Left renal cortex interstitium (tissue), 4 donors: ENCODE measurements around the gene SPEF2. TPM values are rescaled to one million over a fixed set of nuclear protein-coding genes. Genes with fewer than 3 reads are reported as not detected.
"Not testable (repeated sequence)": the region's sequence is repeated elsewhere in the genome, so short reads cannot be mapped to it uniquely, and the experiment has no call there.

Experiments
- DNase-seq, 4 donors: peaks; one replicate each; pipeline ENCODE4 v3.0.0-alpha.2; 2013; ENCODE audit warnings: low read depth in 4 of 4, low spot score in 2 of 4, missing footprints in 1 of 4
- polyA plus RNA-seq, 4 donors: library from polyadenylated mRNA; unstranded; fragments of 120-200 nt; gene quantifications; one replicate each; pipeline ENCODE4 v1.2.1, GENCODE V29; 2013; ENCODE audit not compliant: insufficient read length in 4 of 4

SPEF2 gene
- polyA plus RNA-seq, 4 donors: 33.9 to 68.3 (median 49.3) TPM

DNA sequence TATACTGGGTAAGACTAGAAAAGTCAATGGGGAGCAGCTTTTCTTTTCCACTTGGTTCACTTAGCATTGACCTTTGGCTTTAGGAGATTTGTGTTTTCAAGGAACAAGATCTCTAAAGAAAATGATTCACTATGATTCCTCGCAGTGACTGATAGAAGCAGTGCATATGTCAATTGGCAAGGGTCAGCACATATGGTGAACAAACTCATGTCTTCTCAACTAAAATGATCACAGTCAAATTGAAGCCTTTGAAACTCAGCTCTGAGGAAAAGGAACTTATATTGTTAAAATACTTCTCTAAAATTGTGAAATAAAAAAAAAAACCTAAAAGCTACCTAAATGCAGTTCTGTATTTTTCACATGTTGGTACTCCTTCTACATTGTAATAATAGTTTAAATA lies 195.9 kb downstream of the SPEF2 start:
- no peak for DNase-seq

DNA sequence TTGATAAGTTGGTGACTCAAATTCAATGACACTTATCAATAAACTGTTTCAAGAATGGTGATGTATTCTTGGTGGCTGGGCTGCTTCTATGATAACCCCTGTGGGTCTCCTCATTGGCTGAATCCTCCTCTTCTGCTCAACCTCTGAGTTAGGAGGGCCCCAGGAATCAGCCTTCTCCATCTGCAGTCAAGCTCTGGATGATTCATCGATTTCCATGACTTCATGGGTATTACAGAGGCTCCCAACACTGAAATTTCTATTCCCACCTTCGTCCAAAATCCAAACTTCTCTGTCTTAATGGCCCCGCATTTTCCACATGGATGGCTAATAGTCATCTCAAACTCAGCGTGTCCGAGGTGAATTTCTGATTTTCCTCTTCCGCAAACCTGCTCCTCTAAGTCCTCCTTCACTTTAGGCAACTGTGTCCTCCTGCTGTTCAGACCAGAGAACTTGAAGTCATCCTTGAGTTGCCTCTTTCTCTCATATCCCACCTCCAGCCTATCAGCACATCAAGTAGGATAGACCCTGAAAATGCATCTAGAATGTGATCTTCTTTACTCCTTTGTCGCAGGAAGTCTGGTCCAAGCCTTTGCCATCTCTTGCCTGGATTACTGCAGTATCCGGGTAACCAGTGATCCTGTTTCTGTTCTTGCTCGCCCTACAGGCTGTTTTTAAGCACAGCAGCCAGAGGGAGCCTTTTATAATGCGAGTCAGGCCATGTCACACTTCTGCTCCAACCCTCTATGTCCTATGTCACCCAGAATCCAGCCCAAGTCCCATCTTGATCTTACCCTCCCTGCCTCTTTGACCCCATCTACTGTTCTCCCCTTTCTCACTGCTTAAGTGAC lies 197.7 kb downstream of the SPEF2 start:
- no peak for DNase-seq

GRCh38 chr5:35816881-35817521 lies 199.3 kb downstream of the SPEF2 start:
- DNase-seq: no peak

DNA sequence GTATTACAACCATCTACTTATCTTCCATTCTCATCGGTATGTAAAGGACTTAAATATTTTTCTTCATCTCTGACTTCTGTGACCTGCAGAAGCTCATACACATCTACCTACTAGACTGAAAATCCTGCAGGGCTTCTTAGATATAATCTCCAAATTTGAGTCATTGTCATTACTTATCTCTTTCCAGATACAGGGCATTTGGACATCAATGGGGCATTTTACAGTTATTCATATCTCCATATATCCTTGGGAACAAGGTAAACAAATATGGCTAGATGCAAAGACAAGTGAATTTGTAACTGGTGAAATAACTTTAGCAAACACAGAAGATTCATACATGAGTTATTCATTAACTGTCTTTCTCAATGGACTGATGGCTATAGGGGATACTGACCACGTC lies 201.4 kb downstream of the SPEF2 start:
- no peak for DNase-seq

GRCh38 chr5:35819668-35820067 lies 202.0 kb downstream of the SPEF2 start:
- no peak for DNase-seq

GRCh38 chr5:35820735-35821134 lies 203.1 kb downstream of the SPEF2 start:
- DNase-seq: no peak

DNA sequence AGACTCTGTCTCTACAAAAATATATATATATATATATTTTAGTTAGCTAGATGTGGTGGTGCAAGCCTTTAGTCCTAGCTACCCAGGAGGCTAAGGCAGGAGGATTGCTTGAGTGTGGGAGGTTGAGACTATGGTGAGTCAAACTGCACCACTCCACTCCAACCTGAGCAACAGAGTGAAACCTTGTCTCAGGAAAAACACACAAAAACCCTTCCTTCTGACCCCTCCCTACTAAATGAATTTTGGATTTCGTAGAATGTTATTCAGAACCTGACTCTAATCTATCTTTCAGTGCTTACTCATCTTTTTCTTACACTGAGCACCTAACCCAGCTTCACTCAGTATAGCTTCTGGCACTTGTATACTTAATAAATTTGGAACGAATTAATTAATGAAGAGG lies 203.8 kb downstream of the SPEF2 start:
- no peak for DNase-seq

DNA sequence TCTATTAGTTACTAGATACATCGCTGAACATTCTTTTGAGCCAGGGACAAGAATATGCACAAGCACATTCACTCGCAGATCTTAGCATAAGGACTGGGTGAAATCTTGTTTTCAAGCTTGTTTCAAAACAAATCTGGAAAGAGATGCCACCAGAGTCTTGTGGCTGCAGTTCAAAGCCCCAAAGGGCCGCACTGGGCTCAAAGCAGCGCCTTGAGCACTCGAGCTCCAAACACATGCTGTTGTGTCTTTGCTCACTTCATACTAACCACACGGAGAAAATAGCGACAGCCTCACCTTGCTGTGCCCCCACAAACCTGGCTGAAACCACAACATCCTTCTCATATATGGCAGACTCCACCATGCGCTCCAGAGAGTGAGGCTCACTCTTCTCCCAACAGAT lies 204.8 kb downstream of the SPEF2 start:
- no peak for DNase-seq

DNA sequence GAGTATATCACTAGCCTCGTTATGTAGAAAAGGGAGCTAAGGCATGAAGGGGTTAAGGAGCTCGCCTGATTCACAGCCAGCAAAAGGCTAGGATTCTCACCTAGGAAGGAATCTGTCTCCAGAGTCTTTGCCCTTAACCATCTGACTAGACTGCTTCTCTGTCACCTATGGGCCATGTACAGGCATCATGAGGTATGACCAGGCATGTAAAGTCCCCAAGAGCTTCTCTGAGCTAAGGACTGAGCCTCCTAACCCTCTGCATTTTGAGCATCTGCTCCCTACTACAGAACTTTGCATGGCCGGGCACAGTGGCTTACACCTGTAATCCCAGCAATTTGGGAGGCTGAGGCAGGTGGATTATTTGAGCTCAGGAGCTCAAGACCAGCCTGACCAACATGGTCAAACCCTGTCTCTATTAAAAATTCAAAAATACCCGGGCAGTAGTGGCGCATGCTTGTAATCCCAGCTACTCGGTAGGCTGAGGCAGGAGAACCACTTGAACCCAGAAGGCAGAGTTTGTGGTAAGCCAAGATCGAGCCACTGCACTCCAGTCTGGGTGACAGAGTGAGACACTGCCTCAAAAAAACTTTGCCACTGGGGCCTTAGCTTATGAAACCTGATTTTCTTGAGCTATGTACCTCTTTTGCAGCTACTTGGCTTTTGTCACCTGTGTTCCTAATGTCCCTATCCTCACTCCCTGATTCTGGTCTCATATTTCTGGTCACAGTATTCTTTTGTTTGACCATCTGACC lies 205.9 kb downstream of the SPEF2 start:
- DNase-seq: no peak

DNA sequence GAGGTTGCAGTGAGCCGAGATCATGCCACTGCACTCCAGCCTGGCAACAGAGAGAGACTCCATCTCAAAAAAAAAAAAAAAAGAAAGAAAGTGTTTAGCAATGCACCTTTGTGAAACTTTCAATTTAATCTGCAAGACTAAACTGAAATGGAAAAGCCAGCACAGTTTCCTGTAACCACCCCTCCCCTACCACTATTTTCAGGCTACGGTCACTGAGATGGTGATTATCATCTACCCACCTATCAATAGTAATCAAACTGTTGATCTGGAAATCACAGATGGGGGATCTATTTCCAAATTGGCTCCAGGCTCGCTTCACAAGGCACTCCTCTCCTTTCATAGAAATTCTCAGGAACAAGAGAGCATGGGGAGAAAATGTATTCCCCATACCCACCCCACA lies 208.4 kb downstream of the SPEF2 start:
- DNase-seq: no peak

DNA sequence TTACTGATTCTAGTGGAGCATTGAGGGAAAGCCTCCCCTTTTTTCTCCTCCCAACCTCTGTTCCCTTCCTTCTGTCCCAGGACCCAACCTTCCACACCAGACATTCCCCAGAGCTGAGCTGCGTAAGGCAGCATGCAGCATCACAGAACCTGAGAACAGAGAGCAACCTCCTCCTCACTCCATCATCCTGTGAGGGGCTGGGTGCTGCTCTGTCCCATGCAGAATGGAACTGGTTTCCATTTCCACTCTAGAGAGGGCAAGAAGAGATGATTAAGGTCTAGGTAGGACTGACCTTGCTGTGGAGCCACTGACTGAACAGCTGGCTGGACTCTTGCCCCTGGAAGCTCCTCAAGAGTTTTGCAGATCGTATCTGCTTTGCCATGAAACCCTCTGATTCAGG lies 208.9 kb downstream of the SPEF2 start:
- DNase-seq: no peak

DNA sequence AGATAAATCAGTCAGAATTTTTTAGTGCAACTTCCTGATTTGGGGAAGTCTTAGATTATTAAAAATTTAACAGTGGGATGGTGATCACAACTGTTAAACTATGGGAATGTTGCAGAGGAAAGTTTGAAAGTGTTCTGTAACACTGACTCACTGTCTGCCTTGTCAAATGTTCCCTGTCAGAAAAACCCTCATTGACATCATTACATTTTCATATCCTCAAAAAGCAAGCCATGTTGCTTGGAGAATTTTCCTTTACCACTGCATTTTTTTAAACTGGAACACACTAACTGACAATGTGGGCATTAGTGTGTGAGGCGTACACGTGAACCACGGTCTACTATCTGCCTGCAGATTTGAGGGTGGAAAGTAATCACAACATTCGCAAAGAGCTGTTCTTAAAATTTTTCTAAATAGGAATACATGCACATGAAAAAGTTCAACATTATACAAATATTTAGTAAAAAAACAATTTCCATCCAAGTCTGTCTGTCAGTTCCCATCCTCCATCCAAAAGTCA lies 210.5 kb downstream of the SPEF2 start:
- no peak for DNase-seq

- no peak for DNase-seq
Measured at GRCh38 chr5:35830587-35830986, 212.9 kb downstream of the SPEF2 start.

GRCh38 chr5:35832762-35833161 lies 215.1 kb downstream of the SPEF2 start:
- no peak for DNase-seq

- no peak for DNase-seq
Measured at GRCh38 chr5:35833224-35833623, 215.6 kb downstream of the SPEF2 start.

DNA sequence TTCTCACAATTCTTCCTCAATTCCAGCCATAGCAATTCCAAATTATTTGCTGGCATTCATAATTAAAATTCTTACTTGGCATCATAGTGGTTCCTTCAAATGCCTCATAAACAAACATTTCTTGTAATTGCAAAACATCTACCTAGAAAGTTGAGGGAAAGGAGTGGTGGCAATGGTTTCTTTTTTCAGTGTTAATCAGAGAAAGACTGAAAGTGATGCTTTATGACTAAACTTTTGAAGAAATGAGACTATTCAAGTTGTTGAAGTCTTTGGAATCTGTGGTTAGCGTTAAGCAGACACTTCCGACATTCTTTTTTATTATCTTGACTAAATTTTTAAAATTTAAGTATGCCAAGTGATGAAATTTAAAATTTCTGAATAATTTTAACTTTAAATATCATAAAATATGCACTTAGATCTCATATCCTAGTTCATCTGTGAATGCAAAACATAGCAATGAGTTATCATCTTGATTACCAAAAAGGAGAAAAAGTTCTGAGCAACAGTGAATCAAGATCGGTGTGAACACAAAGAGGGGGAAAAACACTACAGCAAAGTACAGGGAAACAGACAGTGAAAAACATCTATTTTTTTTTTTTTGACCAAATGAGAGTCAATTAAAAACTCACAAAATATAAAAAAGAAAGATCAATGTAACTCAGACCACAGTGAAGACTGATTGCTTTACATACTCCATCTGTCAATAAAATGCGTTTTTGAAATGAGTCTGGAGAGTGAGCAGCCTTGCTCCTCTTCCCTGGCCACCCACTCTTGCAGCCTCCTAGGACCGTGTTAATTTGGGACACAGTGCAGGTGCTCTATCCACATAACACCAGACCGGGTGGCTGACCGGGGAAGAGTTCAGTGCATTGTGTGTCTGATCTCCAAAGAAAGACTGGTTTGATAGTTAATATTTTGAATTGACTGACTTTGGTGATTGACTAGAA lies 218.4 kb downstream of the SPEF2 start:
- no peak for DNase-seq

DNA sequence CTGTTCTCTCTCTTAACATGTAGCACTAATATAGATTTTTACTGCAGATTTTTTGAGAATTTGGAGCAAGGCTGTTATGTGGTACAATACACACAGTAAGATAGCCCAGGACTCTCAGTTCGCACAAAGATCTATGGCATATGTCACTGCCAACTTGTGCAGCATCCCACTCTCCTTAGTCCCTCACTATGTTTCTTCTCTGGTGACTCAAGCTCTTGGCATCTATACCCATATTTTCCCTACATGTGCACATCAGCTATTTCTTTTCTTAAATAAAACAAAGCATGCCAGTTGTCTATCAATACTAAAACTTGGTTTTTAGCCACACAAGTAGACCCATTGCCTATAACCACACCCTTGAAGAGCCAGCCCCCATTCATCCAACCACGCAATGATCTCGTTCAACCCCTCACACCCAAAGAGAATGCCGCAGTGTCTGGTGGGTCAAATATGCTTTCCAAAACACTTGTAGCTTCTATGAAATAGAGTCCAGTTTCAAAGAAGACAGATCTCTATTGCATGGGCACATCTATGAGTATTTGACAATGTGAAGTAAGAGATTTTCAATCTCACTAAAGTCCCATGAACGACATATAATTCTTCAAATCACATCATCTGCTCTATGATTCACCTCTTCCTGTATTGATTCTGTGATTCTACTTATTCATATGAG lies 220.8 kb downstream of the SPEF2 start:
- no peak for DNase-seq

DNA sequence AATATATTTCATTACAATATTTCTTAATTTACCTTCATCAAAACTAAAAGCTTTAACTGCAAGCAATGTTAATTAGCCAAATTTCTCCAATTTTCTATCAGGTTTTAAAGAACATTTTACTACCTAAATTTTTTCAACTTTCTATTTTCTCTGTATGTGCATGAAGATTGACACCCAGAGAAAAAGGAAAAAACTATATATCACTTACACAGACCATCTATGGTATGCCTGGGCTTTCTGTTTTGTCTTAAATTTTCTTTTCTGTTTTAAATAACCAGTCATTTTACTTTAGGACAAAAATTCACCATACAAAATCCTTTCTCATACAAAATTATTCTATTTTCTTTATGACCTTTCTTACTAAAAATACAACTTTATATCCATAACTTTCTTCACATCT lies 225.2 kb downstream of the SPEF2 start:
- no peak for DNase-seq

- DNase-seq: not testable (repeated sequence)
Measured at GRCh38 chr5:35845508-35845907, 227.8 kb downstream of the SPEF2 start.

DNA sequence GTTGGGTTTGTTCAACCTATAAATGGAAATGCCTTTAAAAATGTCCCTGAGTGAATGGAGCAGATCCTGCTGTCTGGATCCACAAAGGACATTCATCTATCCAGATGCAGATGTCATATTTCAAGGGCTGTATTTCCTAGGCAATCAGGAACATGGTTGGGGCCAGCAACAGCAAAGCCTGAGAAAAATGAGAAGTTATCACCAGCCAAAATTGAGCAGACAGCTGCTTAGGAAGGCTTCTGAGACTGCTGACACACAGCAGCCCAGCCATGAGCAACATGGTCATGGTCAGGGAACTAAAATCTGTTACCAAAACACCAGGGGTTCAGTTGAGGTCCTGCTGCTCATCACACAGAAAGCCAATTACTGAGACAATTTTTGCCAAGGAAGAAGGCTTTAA lies 229.8 kb downstream of the SPEF2 start:
- no peak for DNase-seq
